Measurements from ENCODE around the gene PCARE.

DNA sequence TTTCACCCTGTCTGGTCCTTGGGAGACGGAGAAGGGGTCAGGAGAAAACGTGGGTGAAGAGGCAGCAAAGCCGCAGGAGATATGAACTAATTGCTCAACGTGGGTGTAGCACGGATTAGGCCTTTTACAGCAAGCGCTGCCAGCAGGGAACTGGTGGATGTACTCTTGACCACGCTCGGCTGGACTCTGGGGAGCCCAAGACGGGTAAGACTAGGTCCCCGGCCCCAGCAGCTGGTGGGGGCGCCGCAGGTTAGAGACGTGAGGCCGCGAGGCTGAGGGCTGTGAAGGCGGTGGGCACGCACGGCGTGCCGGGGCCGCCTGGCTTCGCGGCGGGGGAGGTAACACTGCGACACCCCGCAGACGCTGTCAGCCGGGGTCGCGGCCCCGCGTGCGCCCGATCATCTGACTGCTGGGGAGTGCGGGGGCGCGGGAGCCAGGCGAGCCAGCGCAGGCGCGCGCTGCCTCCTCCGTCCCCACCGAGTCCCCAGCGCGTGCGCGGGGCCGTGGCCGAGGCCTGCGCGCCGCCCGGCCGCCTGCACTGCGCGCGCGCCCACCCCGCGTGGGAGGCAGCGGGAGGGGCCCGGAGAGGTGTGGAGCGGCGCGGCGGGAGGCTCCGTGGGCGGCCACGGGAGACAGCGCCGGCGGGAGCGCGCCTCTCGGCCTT lies 40.8 kb upstream of the PCARE start, which contains the start of gene CLIP4:
- TF ChIP-seq, protein P1, sequence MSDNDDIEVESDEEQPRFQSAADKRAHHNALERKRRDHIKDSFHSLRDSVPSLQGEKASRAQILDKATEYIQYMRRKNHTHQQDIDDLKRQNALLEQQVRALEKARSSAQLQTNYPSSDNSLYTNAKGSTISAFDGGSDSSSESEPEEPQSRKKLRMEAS (CRISPR knock-in tag; IDR thresholded peaks at IDR 0.05) = no peak
- TF ChIP-seq, protein P2, sequence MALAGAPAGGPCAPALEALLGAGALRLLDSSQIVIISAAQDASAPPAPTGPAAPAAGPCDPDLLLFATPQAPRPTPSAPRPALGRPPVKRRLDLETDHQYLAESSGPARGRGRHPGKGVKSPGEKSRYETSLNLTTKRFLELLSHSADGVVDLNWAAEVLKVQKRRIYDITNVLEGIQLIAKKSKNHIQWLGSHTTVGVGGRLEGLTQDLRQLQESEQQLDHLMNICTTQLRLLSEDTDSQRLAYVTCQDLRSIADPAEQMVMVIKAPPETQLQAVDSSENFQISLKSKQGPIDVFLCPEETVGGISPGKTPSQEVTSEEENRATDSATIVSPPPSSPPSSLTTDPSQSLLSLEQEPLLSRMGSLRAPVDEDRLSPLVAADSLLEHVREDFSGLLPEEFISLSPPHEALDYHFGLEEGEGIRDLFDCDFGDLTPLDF (CRISPR knock-in tag; IDR thresholded peaks at IDR 0.05) = no peak
- TF ChIP-seq, protein P3, sequence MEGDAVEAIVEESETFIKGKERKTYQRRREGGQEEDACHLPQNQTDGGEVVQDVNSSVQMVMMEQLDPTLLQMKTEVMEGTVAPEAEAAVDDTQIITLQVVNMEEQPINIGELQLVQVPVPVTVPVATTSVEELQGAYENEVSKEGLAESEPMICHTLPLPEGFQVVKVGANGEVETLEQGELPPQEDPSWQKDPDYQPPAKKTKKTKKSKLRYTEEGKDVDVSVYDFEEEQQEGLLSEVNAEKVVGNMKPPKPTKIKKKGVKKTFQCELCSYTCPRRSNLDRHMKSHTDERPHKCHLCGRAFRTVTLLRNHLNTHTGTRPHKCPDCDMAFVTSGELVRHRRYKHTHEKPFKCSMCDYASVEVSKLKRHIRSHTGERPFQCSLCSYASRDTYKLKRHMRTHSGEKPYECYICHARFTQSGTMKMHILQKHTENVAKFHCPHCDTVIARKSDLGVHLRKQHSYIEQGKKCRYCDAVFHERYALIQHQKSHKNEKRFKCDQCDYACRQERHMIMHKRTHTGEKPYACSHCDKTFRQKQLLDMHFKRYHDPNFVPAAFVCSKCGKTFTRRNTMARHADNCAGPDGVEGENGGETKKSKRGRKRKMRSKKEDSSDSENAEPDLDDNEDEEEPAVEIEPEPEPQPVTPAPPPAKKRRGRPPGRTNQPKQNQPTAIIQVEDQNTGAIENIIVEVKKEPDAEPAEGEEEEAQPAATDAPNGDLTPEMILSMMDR (IDR thresholded peaks at IDR 0.05) = no peak
- TF ChIP-seq SOX15 (CRISPR knock-in tag; IDR thresholded peaks at IDR 0.05) = no peak
- TF ChIP-seq, protein P4, sequence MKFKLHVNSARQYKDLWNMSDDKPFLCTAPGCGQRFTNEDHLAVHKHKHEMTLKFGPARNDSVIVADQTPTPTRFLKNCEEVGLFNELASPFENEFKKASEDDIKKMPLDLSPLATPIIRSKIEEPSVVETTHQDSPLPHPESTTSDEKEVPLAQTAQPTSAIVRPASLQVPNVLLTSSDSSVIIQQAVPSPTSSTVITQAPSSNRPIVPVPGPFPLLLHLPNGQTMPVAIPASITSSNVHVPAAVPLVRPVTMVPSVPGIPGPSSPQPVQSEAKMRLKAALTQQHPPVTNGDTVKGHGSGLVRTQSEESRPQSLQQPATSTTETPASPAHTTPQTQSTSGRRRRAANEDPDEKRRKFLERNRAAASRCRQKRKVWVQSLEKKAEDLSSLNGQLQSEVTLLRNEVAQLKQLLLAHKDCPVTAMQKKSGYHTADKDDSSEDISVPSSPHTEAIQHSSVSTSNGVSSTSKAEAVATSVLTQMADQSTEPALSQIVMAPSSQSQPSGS (CRISPR knock-in tag; IDR thresholded peaks at IDR 0.05; ENCODE audit: borderline replicate concordance, low read depth) = no peak
- no peak for TF ChIP-seq RELA (CRISPR knock-in tag; IDR thresholded peaks at IDR 0.05; ENCODE audit: borderline replicate concordance)
- TF ChIP-seq ZNF416 (CRISPR knock-in tag; IDR thresholded peaks at IDR 0.05) = no peak
- no peak for TF ChIP-seq NFYB (CRISPR knock-in tag; conservative IDR thresholded peaks at IDR 0.05; ENCODE audit: low read depth)
